ENCODE measurements around the gene GH2. TPM values are rescaled to one million over a fixed set of nuclear protein-coding genes. Genes with fewer than 3 reads are reported as not detected.
A peak's percentile ranks its signal among the peaks of the same experiment; 100 is the strongest.

The GH2 gene
- total RNA-seq: not detected

DNA sequence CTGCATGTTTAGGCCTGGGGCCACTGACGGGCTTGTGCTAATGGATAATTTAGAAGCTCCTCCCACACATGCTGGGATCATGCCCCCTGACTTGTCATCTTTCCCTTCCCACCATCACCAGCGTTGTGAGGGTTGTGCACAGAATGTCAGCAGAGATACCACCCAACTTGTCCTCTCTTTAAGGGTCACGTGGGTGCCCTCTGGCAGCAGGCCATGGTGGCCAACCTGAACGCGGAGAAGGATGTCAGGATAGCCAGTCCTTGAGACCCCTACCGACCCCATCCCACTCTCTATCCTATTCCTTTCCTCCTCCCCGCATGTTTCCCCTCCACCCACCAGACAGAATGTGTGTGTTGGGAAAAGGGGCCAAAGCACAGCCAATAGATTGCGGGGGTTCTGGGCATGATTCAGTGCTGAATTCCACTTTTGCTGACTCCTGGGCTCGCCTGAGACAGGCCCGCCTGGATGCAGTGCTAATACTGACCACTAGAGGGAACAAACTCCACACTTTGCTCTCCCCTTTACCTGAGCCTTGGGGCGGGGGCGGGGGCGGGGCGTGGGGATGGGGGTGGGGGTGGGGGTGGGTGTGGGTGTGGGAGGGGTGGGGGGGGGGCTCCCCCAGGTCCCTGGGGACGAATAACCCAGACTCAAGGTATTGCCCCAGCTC, at the start of gene GH2:
Gene GH2 (minus strand): TSS at position 10 of the 667 bp plus-strand sequence. CDS start 143 bp downstream, outside the sequence.
- Histone ChIP-seq H3K4me3 (no peak within 1 kb of the TSS), H3K36me3 (no peaks in the 10 kb centered on the region), H3K9me3 (no peaks in the 10 kb centered on the region), H3K27me3 (replicated peaks; ENCODE audit: insufficient read depth) (no peaks in the 10 kb centered on the region), H3K4me1 (ENCODE audit: control insufficient read depth in 1 of 2, low read depth in 2 of 2) (no peaks in the 10 kb centered on the region), H3K27ac (no peak within 1 kb of the TSS)
- ATAC-seq (ENCODE audit: insufficient number of reproducible peaks, low FRiP score, low read depth) (no peak), DNase-seq (ENCODE audit: low spot score) (no peak)
- TF ChIP-seq, protein P1, sequence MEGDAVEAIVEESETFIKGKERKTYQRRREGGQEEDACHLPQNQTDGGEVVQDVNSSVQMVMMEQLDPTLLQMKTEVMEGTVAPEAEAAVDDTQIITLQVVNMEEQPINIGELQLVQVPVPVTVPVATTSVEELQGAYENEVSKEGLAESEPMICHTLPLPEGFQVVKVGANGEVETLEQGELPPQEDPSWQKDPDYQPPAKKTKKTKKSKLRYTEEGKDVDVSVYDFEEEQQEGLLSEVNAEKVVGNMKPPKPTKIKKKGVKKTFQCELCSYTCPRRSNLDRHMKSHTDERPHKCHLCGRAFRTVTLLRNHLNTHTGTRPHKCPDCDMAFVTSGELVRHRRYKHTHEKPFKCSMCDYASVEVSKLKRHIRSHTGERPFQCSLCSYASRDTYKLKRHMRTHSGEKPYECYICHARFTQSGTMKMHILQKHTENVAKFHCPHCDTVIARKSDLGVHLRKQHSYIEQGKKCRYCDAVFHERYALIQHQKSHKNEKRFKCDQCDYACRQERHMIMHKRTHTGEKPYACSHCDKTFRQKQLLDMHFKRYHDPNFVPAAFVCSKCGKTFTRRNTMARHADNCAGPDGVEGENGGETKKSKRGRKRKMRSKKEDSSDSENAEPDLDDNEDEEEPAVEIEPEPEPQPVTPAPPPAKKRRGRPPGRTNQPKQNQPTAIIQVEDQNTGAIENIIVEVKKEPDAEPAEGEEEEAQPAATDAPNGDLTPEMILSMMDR (IDR thresholded peaks at IDR 0.05): peak; percentile 64

GRCh38 chr17:63930951-63931575, 49.3 kb upstream of the GH2 start:
- Histone ChIP-seq H3K36me3 (no peaks in the 10 kb centered on the region), H3K4me1 (ENCODE audit: control insufficient read depth in 1 of 2, low read depth in 2 of 2) (no peaks in the 10 kb centered on the region), H3K9me3 (no peaks in the 10 kb centered on the region), H3K27ac (no peak overlapping the region), H3K4me3 (peak overlapping the region; percentile 28), H3K27me3 (replicated peaks; ENCODE audit: insufficient read depth) (no peaks in the 10 kb centered on the region)
- TF ChIP-seq, protein P1 (IDR thresholded peaks at IDR 0.05): no peak
- DNase-seq (ENCODE audit: low spot score): no peak
- no peak for ATAC-seq (ENCODE audit: insufficient number of reproducible peaks, low FRiP score, low read depth)

- Histone ChIP-seq H3K4me3 (no peak overlapping the region), H3K4me1 (ENCODE audit: control insufficient read depth in 1 of 2, low read depth in 2 of 2) (no peaks in the 10 kb centered on the region), H3K27ac (no peak overlapping the region), H3K27me3 (replicated peaks; ENCODE audit: insufficient read depth) (no peaks in the 10 kb centered on the region), H3K36me3 (no peaks in the 10 kb centered on the region), H3K9me3 (no peaks in the 10 kb centered on the region)
- no peak for DNase-seq (ENCODE audit: low spot score)
- no peak for ATAC-seq (ENCODE audit: insufficient number of reproducible peaks, low FRiP score, low read depth)
- TF ChIP-seq, protein P1 (IDR thresholded peaks at IDR 0.05): no peak
Measured at GRCh38 chr17:63929860-63930766, 48.4 kb upstream of the GH2 start.

DNA sequence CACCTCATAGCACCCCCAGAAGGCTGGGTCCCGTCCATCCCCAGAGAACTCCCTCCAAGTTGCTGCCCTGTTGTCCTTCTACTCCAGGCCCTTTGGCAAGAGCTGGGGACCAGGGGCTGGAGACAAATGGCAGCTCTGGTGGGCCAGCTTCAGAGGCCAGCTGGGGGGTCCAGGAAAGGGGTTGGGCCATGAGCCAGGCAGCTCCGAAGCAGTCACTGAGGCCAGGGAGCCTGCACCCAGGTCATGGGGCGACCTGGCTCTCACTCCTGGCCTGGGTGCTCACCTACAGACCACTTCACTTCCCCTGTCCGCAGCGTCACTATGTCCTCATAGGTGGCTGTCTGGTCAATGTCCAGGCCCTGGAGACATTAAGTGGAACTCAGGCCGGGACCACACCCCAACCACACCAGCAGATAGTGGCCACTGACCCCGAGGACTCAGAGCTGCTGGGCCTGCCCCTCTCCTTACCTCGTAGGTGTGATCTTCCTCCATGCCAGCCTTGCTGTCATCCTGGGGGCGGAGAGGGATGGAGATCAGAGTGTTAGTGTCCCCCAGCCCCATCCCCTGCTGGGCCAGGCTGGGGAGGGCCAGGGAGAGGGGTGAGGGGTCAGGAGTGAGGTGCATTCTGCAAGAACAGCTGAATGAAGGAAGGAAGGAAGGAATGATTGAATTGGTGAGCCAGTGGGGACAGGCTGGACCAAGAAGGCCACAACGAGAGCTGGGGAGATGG, 47.4 kb upstream of the GH2 start:
- DNase-seq (ENCODE audit: low spot score): no peak
- Histone ChIP-seq H3K36me3 (no peaks in the 10 kb centered on the region), H3K9me3 (no peaks in the 10 kb centered on the region)

More for the DNA sequence above, 47.4 kb upstream of the GH2 start:
- Histone ChIP-seq H3K4me3 (no peak overlapping the region), H3K4me1 (ENCODE audit: control insufficient read depth in 1 of 2, low read depth in 2 of 2) (no peaks in the 10 kb centered on the region), H3K27ac (no peak overlapping the region), H3K27me3 (replicated peaks; ENCODE audit: insufficient read depth) (no peaks in the 10 kb centered on the region)
- ATAC-seq (ENCODE audit: insufficient number of reproducible peaks, low FRiP score, low read depth): no peak
- TF ChIP-seq, protein P1 (IDR thresholded peaks at IDR 0.05): no peak
